Upper lobe of right lung (tissue), 1 donor: Measurements from ENCODE around the gene PRMT9. TPM values are rescaled to one million over a fixed set of nuclear protein-coding genes. Genes with fewer than 3 reads are reported as not detected.

Experiments
- ATAC-seq: fragments of 200-7000 bp; cut with Tn5 transposase; one replicate; pipeline ENCODE4 v1.9.1; 2020; ENCODE audit warnings: mild to moderate bottlenecking, moderate library complexity
- DNase-seq: peaks from one replicate; pipeline ENCODE4 v3.0.0-alpha.2; 2020
- H3K27ac ChIP-seq: fragments of 200-600 bp; one replicate; pipeline ENCODE4 v1.8.0; 2022
- H3K27me3 ChIP-seq: fragments of 200-600 bp; one replicate; pipeline ENCODE4 v1.8.0; 2022; ENCODE audit warnings: mild to moderate bottlenecking
- H3K36me3 ChIP-seq: fragments of 200-600 bp; one replicate; pipeline ENCODE4 v1.8.0; 2022
- H3K4me1 ChIP-seq: fragments of 200-600 bp; one replicate; pipeline ENCODE4 v1.8.0; 2022
- H3K4me3 ChIP-seq: fragments of 200-600 bp; one replicate; pipeline ENCODE4 v1.8.0; 2022; ENCODE audit warnings: mild to moderate bottlenecking
- H3K9me3 ChIP-seq: fragments of 200-600 bp; one replicate; pipeline ENCODE4 v1.8.0; 2022
- intact Hi-C: fragments of 100-400 bp; cut with DNase I; formaldehyde crosslinking; loops from one replicate; pipeline ENCODE4 v1.11.0; 2022
- long read RNA-seq: library from polyadenylated mRNA; unstranded; transcript quantifications from one replicate; pipeline ENCODE4 v2.0.0, GENCODE V29; 2021
- total RNA-seq: library from RNA; stranded (reverse); fragmentation: NEBNext Ultra II Directional; extraction: Animal tissue kit (Norgen Biotek cat#: 25700); gene quantifications from one replicate; pipeline ENCODE4 v1.2.1, GENCODE V29; 2021
- TF ChIP-seq, protein P1 (sequence below): fragments of 200-600 bp; IDR thresholded peaks from one replicate; pipeline ENCODE4 v1.8.0; 2022; ENCODE audit warnings: antibody characterized with exemption
- donor health status: DM: no; HTN: yes; CAD: no; lungs with severe emphysema.

PRMT9 gene
- total RNA-seq: 11.5 TPM
- long read RNA-seq, transcript PRMT9-201 (12 exons, 3,528 nt): major isoform, 9 of 22 reads
- long read RNA-seq, transcript PRMT9-204 (11 exons, 2,674 nt): minor isoform, 5 of 22 reads
- long read RNA-seq, partial matches to known transcripts: 1 of 22 reads
- long read RNA-seq, other reads (novel, unspliced or antisense): 7 of 22 reads

DNA sequence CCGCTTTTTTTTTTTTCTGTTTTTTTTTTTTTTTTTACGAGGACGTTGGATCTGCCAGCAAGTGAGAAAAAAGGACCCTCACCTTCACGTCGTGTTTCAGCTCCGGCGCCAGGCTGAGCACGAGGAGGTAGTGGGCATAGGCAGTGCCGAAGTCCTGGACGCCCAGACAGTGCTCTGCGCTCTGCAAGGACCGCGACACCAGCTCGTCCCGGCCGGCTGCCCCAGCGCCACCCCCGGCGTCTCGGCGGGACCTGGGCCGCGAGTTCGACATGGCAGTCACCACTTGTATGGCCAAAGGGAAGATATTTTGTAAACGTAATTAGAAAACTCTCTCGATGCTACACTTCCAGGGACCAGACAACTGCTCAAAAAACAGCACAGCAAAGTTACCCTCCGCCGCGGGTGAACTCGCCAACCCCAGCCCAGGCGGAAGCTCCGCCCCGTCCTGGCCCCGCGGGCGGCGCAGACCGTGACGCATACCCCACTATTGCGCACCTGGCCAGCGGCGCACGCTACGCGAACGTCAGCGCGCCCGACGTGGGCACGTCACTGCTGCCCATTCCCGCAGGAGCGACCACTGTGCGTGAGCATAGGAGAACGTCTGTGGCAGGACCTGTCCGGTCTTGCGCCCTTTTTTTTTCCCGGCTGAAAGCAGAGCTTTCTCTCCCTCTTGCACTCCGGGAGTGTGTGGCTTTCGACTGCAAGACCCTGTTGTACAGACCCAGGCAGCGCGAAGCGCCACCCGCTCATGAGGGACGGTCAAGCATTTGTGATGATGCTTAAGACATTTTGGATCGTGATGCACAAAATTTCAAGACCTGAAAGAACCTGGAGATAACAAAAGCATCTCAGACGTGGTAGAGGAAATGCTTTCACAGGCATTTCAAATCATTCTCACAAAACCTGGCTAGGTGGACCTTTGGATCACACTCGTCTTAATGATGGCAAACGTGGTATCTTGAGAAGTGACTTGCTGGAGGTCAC is at the start of gene PRMT9:
TSS of gene PRMT9 (minus strand) at position 447 of the 984 bp plus-strand sequence. CDS start at position 271, 176 bp downstream.
- Histone ChIP-seq H3K4me3 (peak within 1 kb of the TSS; percentile 86), H3K36me3 (peaks cover 2% of the 10 kb centered on the region), H3K9me3 (no peaks in the 10 kb centered on the region), H3K27me3 (no peaks in the 10 kb centered on the region), H3K4me1 (peaks cover 14% of the 10 kb centered on the region), H3K27ac (peak within 1 kb of the TSS; percentile 90)
- intact Hi-C loops: no loop called here
- DNase-seq (peak; percentile 96), ATAC-seq (peak; percentile 100)
- TF ChIP-seq, protein P1, sequence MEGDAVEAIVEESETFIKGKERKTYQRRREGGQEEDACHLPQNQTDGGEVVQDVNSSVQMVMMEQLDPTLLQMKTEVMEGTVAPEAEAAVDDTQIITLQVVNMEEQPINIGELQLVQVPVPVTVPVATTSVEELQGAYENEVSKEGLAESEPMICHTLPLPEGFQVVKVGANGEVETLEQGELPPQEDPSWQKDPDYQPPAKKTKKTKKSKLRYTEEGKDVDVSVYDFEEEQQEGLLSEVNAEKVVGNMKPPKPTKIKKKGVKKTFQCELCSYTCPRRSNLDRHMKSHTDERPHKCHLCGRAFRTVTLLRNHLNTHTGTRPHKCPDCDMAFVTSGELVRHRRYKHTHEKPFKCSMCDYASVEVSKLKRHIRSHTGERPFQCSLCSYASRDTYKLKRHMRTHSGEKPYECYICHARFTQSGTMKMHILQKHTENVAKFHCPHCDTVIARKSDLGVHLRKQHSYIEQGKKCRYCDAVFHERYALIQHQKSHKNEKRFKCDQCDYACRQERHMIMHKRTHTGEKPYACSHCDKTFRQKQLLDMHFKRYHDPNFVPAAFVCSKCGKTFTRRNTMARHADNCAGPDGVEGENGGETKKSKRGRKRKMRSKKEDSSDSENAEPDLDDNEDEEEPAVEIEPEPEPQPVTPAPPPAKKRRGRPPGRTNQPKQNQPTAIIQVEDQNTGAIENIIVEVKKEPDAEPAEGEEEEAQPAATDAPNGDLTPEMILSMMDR: no peak

DNA sequence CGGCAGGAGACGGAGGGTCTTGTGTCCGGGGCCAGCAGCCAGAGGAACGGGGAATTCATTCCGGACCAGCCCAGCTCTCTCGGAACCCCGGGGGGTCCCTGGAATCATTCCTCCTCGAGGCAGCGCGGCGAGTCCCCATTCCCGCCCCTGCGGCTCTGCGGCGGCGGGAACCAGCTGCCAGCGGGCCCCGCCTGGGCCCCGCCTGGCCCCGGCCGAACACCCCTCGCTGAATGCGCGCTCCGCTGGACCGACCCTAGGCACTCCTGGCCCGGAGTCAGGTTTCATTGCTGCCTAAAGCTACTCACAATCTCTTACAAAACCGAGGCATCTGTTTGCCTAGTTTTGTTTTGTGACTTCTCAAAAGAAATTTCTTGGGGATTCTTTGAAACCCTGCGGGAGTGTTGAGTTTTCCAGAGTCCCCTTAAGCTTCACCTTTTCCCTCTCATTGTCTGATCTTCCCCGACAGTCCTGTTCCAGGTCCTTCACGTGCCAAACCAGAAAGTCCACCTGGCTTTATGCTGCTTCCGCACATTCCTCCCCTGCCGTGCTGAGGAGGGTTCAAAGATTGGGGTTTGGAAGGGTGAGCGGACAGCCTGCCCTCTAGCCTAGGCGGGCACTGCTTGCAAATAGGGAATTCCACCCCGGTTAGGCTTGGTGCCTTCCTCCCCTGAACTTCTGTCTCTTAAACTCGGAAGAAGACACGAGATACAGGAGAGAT is 48.7 kb upstream of the PRMT9 start:
- Histone ChIP-seq H3K27ac (peak overlapping the region; percentile 83), H3K27me3 (no peaks in the 10 kb centered on the region), H3K4me1 (peaks cover 11% of the 10 kb centered on the region), H3K36me3 (no peaks in the 10 kb centered on the region), H3K4me3 (peak overlapping the region; percentile 84), H3K9me3 (no peaks in the 10 kb centered on the region)
- ATAC-seq (peak; percentile 55), DNase-seq (peak; percentile 71)
- intact Hi-C loops: no loop called here
- TF ChIP-seq, protein P1: no peak

DNA sequence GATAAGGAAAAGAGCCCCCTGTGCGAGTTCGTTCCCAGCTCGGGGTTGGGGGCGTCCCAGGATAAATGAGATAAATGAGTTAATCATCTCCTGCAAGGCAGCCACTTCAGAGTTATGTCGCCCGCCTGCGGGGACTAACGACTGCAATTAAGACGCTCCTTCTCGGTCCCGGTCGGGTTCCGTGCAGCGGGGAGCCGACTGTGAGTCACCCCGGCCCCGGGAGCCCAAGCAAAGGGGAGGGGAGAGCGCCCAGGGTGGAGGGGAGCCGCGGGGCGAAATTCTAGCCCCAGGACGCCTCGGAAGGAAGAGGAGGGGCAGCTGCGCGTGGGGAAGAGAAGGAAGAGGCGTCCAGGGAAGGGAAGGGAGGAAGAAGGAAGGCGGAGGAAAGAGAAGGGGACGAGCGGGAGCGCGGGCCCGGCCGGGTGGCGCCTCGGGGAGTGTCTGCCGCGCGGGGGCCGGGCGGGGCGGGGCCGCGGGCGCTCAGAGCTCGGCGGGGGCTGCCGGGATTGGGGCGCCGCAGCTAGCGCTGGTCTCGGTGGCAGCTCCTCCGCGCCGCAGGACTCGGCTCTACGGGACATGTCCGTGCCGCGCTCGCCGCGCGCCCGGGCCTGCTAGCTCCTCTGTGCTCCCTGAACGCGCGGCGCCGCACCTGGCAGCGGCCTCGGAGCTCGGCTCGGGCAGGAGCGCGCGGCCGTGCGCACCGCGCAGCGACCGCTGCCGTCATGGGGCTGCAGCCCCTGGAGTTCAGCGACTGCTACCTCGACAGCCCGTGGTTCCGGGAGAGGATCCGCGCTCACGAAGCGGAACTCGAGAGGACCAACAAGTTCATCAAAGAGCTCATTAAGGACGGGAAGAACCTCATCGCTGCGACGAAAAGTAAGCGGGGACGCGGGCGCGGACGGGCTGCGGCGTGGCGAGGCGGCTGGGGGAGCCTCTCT is 47.9 kb upstream of the PRMT9 start, which contains the start of gene ARHGAP10:
TSS of gene ARHGAP10 (plus strand) at position 509 of the 938 bp plus-strand sequence. CDS start at position 723, 214 bp downstream.
- TF ChIP-seq, protein P1: no peak
- intact Hi-C loops: no loop called here
- Histone ChIP-seq H3K4me3 (peak within 1 kb of the TSS; percentile 84), H3K27me3 (no peaks in the 10 kb centered on the region), H3K27ac (peak within 1 kb of the TSS; percentile 83), H3K9me3 (no peaks in the 10 kb centered on the region), H3K36me3 (no peaks in the 10 kb centered on the region), H3K4me1 (peaks cover 11% of the 10 kb centered on the region)
- DNase-seq (peak; percentile 88), ATAC-seq (peak; percentile 93)

DNA sequence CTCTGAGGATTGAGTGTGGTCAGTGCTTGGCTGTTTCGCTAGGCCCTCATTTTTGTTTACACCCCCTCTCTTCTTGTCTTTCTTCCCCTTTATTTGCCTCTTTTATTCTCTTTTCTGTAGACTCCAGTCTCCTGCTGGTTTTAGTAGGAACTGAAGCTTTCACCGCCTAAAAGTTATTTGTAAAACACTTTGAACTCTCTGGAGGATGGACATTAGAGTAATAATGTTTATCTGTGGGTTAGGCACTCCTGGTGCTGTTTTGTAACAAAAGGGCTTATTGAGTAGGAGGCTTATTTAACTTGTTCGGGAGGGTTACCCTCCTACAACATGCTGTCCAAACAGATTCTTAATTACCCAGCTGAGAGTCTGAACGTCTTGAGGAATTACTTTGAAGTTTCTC is 46.4 kb upstream of the PRMT9 start:
- no peaks in the 10 kb centered on the region for H3K27me3 ChIP-seq
- intact Hi-C loops: no loop called here
- TF ChIP-seq, protein P1: peak; percentile 12
- no peaks in the 10 kb centered on the region for H3K9me3 ChIP-seq
- H3K4me3 ChIP-seq: no peak overlapping the region
- H3K27ac ChIP-seq: no peak overlapping the region
- ATAC-seq: no peak
- H3K4me1 ChIP-seq: peaks cover 8% of the 10 kb centered on the region
- DNase-seq: no peak
- no peaks in the 10 kb centered on the region for H3K36me3 ChIP-seq
